Keratinocyte (primary cell): Measurements from ENCODE around the gene SCRT2.

Experiments used
- EZH2 ChIP-seq: IDR thresholded peaks from one replicate; pipeline ENCODE4 v1.6.1; 2012; ENCODE audit warnings: inconsistent platforms, mild to moderate bottlenecking, low read length, moderate library complexity
- TF ChIP-seq, protein P1 (sequence below), 3 experiments: IDR thresholded peaks in 1 of 3; conservative IDR thresholded peaks in 1 of 3; optimal IDR thresholded peaks in 1 of 3; 2 replicates in 2 of 3; 3 replicates in 1 of 3; pipeline versions ENCODE3 to v1.5.1; 2011; ENCODE audit warnings: low read length in 3 of 3, mild to moderate bottlenecking in 3 of 3, moderate library complexity in 2 of 3, control low read depth in 1 of 3, inconsistent platforms in 1 of 3; ENCODE audit not compliant: insufficient read depth in 2 of 3; ENCODE audit errors: extremely low read depth in 1 of 3

DNA sequence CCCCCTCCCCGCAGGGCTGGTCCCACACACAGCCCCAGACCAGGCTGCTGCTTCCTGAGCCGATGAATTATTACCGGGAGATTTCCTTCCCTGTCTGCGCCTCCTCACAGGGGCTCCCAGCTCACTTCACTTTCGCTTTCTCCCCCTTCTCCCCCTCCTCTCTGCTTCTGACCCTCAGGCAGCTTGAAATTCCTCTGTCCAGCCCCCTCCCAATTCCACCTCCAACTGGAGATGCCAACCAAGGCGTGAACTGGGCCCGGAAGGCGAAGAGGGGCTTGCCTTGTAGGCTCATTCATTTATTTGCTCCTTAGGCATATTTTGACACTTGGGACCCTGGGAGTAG is 63.8 kb downstream of the SCRT2 start:
- TF ChIP-seq, protein P1, sequence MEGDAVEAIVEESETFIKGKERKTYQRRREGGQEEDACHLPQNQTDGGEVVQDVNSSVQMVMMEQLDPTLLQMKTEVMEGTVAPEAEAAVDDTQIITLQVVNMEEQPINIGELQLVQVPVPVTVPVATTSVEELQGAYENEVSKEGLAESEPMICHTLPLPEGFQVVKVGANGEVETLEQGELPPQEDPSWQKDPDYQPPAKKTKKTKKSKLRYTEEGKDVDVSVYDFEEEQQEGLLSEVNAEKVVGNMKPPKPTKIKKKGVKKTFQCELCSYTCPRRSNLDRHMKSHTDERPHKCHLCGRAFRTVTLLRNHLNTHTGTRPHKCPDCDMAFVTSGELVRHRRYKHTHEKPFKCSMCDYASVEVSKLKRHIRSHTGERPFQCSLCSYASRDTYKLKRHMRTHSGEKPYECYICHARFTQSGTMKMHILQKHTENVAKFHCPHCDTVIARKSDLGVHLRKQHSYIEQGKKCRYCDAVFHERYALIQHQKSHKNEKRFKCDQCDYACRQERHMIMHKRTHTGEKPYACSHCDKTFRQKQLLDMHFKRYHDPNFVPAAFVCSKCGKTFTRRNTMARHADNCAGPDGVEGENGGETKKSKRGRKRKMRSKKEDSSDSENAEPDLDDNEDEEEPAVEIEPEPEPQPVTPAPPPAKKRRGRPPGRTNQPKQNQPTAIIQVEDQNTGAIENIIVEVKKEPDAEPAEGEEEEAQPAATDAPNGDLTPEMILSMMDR (optimal IDR thresholded peaks at IDR 0.05 in 1 of 3, IDR thresholded peaks at IDR 0.05 in 1 of 3, conservative IDR thresholded peaks at IDR 0.05 in 1 of 3; ENCODE audit: extremely low read depth in 1 of 3, insufficient read depth in 2 of 3, low read length in 3 of 3) = no peak
- TF ChIP-seq EZH2 = no peak
